H1 (cell line): Measurements from ENCODE around the gene ARF3. TPM values are rescaled to one million over a fixed set of nuclear protein-coding genes. Genes with fewer than 3 reads are reported as not detected.

Experiments
- CTCF ChIA-PET: fragments of 300-600 bp; sonication (Branson Sonifier 250); formaldehyde crosslinking; loops from one replicate; lab custom pipeline; 2021; ENCODE audit not compliant: partially characterized antibody; lab: Charles Lee
- POLR2A ChIA-PET: fragments of 300-600 bp; sonication (Branson Sonifier 250); formaldehyde crosslinking; loops from one replicate; lab custom pipeline; 2021; ENCODE audit warnings: inconsistent platforms; ENCODE audit not compliant: partially characterized antibody; lab: Charles Lee
- DNase-seq, 2 experiments: peaks; one replicate each; pipeline versions ENCODE4 v3.0.0 to v3.0.0-alpha.2; 2010 to 2022; ENCODE audit warnings: low spot score in 2 of 2, low read depth in 1 of 2, mixed read lengths in 1 of 2
- FAIRE-seq: peaks from 2 replicates; lab custom pipeline; 2011; peaks lifted over from hg19 to GRCh38; lab: Jason Lieb, UNC
- H2AFZ ChIP-seq: 2 replicates; pipeline ENCODE4 v1.8.1; 2012; ENCODE audit warnings: low read length, inconsistent platforms
- H2AK5ac ChIP-seq: 2 replicates; pipeline ENCODE4 v1.6.1; 2013; ENCODE audit warnings: low read depth, low read length
- H2BK120ac ChIP-seq: replicated peaks from 2 replicates; pipeline ENCODE3; 2013; ENCODE audit warnings: low read depth, low read length, inconsistent platforms
- H2BK12ac ChIP-seq: 2 replicates; pipeline ENCODE4 v1.6.1; 2013; ENCODE audit warnings: low read depth, low read length
- H2BK15ac ChIP-seq: 2 replicates; pipeline ENCODE4 v1.6.1; 2013; ENCODE audit warnings: low read length
- H2BK20ac ChIP-seq: 2 replicates; pipeline ENCODE4 v1.6.1; 2013; ENCODE audit warnings: low read length
- H2BK5ac ChIP-seq: 2 replicates; pipeline ENCODE4 v1.6.1; 2013; ENCODE audit warnings: low read depth, low read length
- H3K14ac ChIP-seq: 2 replicates; pipeline ENCODE4 v1.6.1; 2013; ENCODE audit warnings: inconsistent platforms; ENCODE audit not compliant: insufficient read length
- H3K18ac ChIP-seq: 2 replicates; pipeline ENCODE4 v1.6.1; 2013; ENCODE audit warnings: low read length; ENCODE audit errors: extremely low read depth
- H3K23ac ChIP-seq: 2 replicates; pipeline ENCODE4 v1.6.1; 2013; ENCODE audit warnings: inconsistent platforms; ENCODE audit not compliant: insufficient read length
- H3K23me2 ChIP-seq: 2 replicates; pipeline ENCODE4 v1.6.1; 2013; ENCODE audit warnings: low read depth, low read length
- H3K27ac ChIP-seq: 2 replicates; pipeline ENCODE4 v1.6.1; 2011; ENCODE audit warnings: low read depth, low read length, inconsistent platforms
- H3K27me3 ChIP-seq, 4 experiments: replicated peaks in 1 of 4; 1 replicate in 1 of 4; 2 replicates in 3 of 4; pipeline versions ENCODE4 v1.6.1 to v1.8.1; 2011 to 2013; ENCODE audit warnings: low read length in 3 of 4, mild to moderate bottlenecking in 3 of 4, inconsistent platforms in 2 of 4, mixed read lengths in 2 of 4, moderate library complexity in 1 of 4; ENCODE audit not compliant: control insufficient read depth in 3 of 4, insufficient read depth in 3 of 4; ENCODE audit errors: extremely low read depth in 1 of 4
- H3K36me3 ChIP-seq, 4 experiments: 2 replicates each; pipeline versions ENCODE4 v1.6.1 to v1.8.1; 2011 to 2013; ENCODE audit warnings: mild to moderate bottlenecking in 4 of 4, low read length in 3 of 4, moderate library complexity in 2 of 4, control low read depth in 1 of 4, inconsistent platforms in 1 of 4; ENCODE audit not compliant: insufficient read depth in 4 of 4, control insufficient read depth in 2 of 4
- H3K4ac ChIP-seq: replicated peaks from 2 replicates; pipeline ENCODE3; 2013; ENCODE audit warnings: low read length, low read depth, mixed read lengths, inconsistent platforms; ENCODE audit not compliant: insufficient read length
- H3K4me1 ChIP-seq, 4 experiments: replicated peaks in 1 of 4; 1 replicate in 1 of 4; 2 replicates in 3 of 4; pipeline versions ENCODE4 v1.6.1 to v1.8.1; 2011 to 2013; ENCODE audit warnings: low read length in 3 of 4, inconsistent platforms in 2 of 4, mixed read lengths in 1 of 4; ENCODE audit not compliant: insufficient read depth in 4 of 4, control insufficient read depth in 3 of 4
- H3K4me2 ChIP-seq, 2 experiments: 2 replicates each; pipeline versions ENCODE4 v1.6.1 to v1.8.1; 2011 to 2013; ENCODE audit warnings: low read depth in 2 of 2, low read length in 2 of 2, control low read depth in 1 of 2, inconsistent platforms in 1 of 2, mild to moderate bottlenecking in 1 of 2; ENCODE audit not compliant: insufficient read depth in 1 of 2
- H3K4me3 ChIP-seq, 4 experiments: fragments of 200-600, 300-600 bp in 1 of 4; sonication (generic), shearing (Covaris generic), sonication (Bioruptor Twin) in 1 of 4; 2 replicates each; pipeline versions ENCODE4 v1.5.1 to v1.8.1; 2011 to 2016; ENCODE audit warnings: low read length in 4 of 4, low read depth in 3 of 4, control low read depth in 2 of 4, inconsistent platforms in 2 of 4, mild to moderate bottlenecking in 2 of 4, mixed read lengths in 1 of 4, moderate library complexity in 1 of 4; ENCODE audit not compliant: insufficient read depth in 2 of 4; ENCODE audit errors: extremely low read depth in 1 of 4
- H3K56ac ChIP-seq: replicated peaks from 2 replicates; pipeline ENCODE3; 2013; ENCODE audit warnings: low read depth, mild to moderate bottlenecking, mixed read lengths, low read length, inconsistent platforms; ENCODE audit not compliant: insufficient read length
- H3K79me1 ChIP-seq: 2 replicates; pipeline ENCODE4 v1.6.1; 2013; ENCODE audit warnings: low read depth, low read length, control low read depth
- H3K79me2 ChIP-seq, 2 experiments: 2 replicates each; pipeline versions ENCODE4 v1.6.1 to v1.8.1; 2012 to 2013; ENCODE audit warnings: low read length in 2 of 2, mild to moderate bottlenecking in 2 of 2, inconsistent platforms in 1 of 2; ENCODE audit not compliant: insufficient read depth in 2 of 2, control insufficient read depth in 1 of 2
- H3K9ac ChIP-seq, 4 experiments: replicated peaks in 1 of 4; 1 replicate in 1 of 4; 2 replicates in 3 of 4; pipeline versions ENCODE4 v1.6.1 to v1.8.1; 2011 to 2013; ENCODE audit warnings: low read depth in 3 of 4, low read length in 3 of 4, control low read depth in 2 of 4, mild to moderate bottlenecking in 2 of 4, moderate library complexity in 2 of 4, inconsistent platforms in 1 of 4; ENCODE audit errors: extremely low read depth in 1 of 4
- H3K9me3 ChIP-seq, 2 experiments: 2 replicates each; pipeline versions ENCODE4 v1.6.1 to v1.8.1; 2012 to 2013; ENCODE audit warnings: mild to moderate bottlenecking in 2 of 2, moderate library complexity in 2 of 2, control low read depth in 1 of 2, inconsistent platforms in 1 of 2, low read depth in 1 of 2, low read length in 1 of 2, mixed read lengths in 1 of 2; ENCODE audit not compliant: insufficient read depth in 2 of 2
- H4K20me1 ChIP-seq, 2 experiments: replicated peaks in 1 of 2; 2 replicates each; pipeline versions ENCODE3 to v1.8.1; 2011 to 2013; ENCODE audit warnings: inconsistent platforms in 2 of 2, low read length in 2 of 2, mild to moderate bottlenecking in 1 of 2; ENCODE audit not compliant: insufficient read depth in 2 of 2, control insufficient read depth in 1 of 2
- H4K5ac ChIP-seq: 2 replicates; pipeline ENCODE4 v1.6.1; 2013; ENCODE audit warnings: low read length, low read depth, mixed read lengths, inconsistent platforms; ENCODE audit not compliant: insufficient read length
- H4K8ac ChIP-seq: 2 replicates; pipeline ENCODE4 v1.8.0; 2013; ENCODE audit warnings: mild to moderate bottlenecking, moderate library complexity, low read length, inconsistent platforms; ENCODE audit not compliant: insufficient read depth; ENCODE audit errors: extremely low read depth
- H4K91ac ChIP-seq: replicated peaks from 2 replicates; pipeline ENCODE3; 2013; ENCODE audit warnings: low read length, mixed read lengths, inconsistent platforms; ENCODE audit not compliant: insufficient read length
- RNF2 ChIP-seq: fragments of 200-900, 300-1000 bp; sonication (generic); IDR thresholded peaks from 2 replicates; pipeline ENCODE4 v1.7.1; 2016; ENCODE audit warnings: borderline replicate concordance, low read depth, mild to moderate bottlenecking, antibody characterized with exemption, low read length; ENCODE audit not compliant: poor library complexity, severe bottlenecking; ENCODE audit errors: missing control alignments
- TBP ChIP-seq: IDR thresholded peaks from 2 replicates; pipeline ENCODE4 v1.6.1; 2011; ENCODE audit warnings: low read depth, low read length, improper control_type of control experiment
- WGBS, 2 experiments: shearing (Covaris generic) in 1 of 2; methylation state at CpG; one replicate each; pipeline versions ENCODE4 v1.1.6 to v1.1.7; 2013 to 2015; ENCODE audit warnings: low lambda C conversion rate in 2 of 2, mixed read lengths in 2 of 2, inconsistent platforms in 1 of 2, low coverage in 1 of 2, missing lambda C conversion rate in 1 of 2; ENCODE audit not compliant: insufficient replicate concordance in 2 of 2, insufficient coverage in 1 of 2, insufficient read length in 1 of 2; ENCODE audit errors: extremely low coverage in 1 of 2, missing lambda C conversion rate in 1 of 2; 5-methylcytosine and 5-hydroxymethylcytosine counted together
- polyA plus RNA-seq, 7 experiments: library from polyadenylated mRNA; depleted of rRNA in 3 of 7; stranded (reverse) in 5 of 7; unstranded in 2 of 7; fragments of >200 nt in 5 of 7; fragments of 200-250 nt in 2 of 7; gene quantifications; 1 replicate in 5 of 7; 2 replicates in 1 of 7; 4 replicates in 1 of 7; pipeline versions ENCODE4 v1.2.1 to v1.2.3, GENCODE V29; 2011 to 2013; ENCODE audit warnings: missing spikeins in 2 of 7, mixed read lengths in 2 of 7
- total RNA-seq: library from RNA; stranded (reverse); fragmentation: NEBNext Ultra II Directional; extraction: Animal tissue kit (Norgen Biotek cat#: 25700); gene quantifications from 2 replicates; pipeline ENCODE4 v1.2.1, GENCODE V29; 2021
- TF ChIP-seq, protein P1 (sequence below): IDR thresholded peaks from 2 replicates; pipeline ENCODE4 v1.6.1; 2011; ENCODE audit warnings: low read depth, mild to moderate bottlenecking, low read length; ENCODE audit not compliant: insufficient read depth

The ARF3 gene
- total and polyA plus RNA-seq, 2 of the 8 experiments (the other 6 are each of a cell fraction or from before 2014, with no cell fraction given): 231 to 250 TPM

DNA sequence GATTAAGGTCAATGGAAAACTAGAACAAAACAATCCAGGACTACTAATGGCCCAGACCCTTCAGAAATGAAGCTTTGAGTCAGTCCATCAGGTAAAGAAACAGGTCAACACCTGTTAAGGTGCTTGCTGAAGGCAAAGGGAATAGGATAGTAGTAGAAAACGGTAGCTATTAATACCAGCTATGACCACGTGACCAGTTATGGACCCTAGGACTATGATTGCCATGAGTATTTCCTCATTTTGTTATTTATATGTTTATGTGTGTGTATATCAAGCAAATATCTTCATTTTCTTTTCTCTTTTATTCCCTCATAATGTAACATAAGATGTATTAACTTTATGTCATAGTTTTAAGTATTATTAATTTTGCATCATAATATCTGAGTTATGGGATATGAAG is 57.6 kb downstream of the ARF3 start:
- Histone ChIP-seq H3K18ac (no peak overlapping the region), H3K4me3 (no peak overlapping the region), H3K36me3 (no peaks in the 10 kb centered on the region), H4K5ac (no peak overlapping the region), H3K27me3 (no peaks in the 10 kb centered on the region), H2BK120ac (no peak overlapping the region), H4K20me1 (no peaks in the 10 kb centered on the region), H3K9me3 (no peaks in the 10 kb centered on the region), H3K79me2 (no peaks in the 10 kb centered on the region), H3K23ac (no peak overlapping the region), H2BK5ac (no peak overlapping the region), H3K4ac (no peak overlapping the region), H3K27ac (no peak overlapping the region), H2BK20ac (no peak overlapping the region), H2AK5ac (no peak overlapping the region)
- CTCF ChIA-PET: interaction anchor here (0.6 to 6.8 kb wide), 14 partner anchors 11 to 211 kb away, joined by 3 to 79 read pairs (median 3); partner anchors contain the start of gene DDX23
- POLR2A ChIA-PET: interaction anchor here (0.6 to 3.3 kb wide), 6 partner anchors 14 to 197 kb away, joined by 3 to 15 read pairs (median 3); partner anchors contain the start of genes FKBP11 and RND1
- DNase-seq: no peak
- TF ChIP-seq TBP (no peak), RNF2 (no peak)
- TF ChIP-seq, protein P1, sequence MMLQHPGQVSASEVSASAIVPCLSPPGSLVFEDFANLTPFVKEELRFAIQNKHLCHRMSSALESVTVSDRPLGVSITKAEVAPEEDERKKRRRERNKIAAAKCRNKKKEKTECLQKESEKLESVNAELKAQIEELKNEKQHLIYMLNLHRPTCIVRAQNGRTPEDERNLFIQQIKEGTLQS: no peak
- TF ChIP-seq, all 59 proteins: peak for 0
- no peak overlapping the region for H3K56ac ChIP-seq
- no peaks in the 10 kb centered on the region; the same call in 1 of the 2 replicates for H3K23me2 ChIP-seq
- no peaks in the 10 kb centered on the region for H3K79me1 ChIP-seq
- H2AFZ ChIP-seq: no peak overlapping the region
- no peak overlapping the region for H3K14ac ChIP-seq
- no peak overlapping the region for H3K9ac ChIP-seq
- H3K4me2 ChIP-seq: no peak overlapping the region
- H3K4me1 ChIP-seq: 0 out of 7 replicates have a peak, but pooled peaks cover 0 to 2% (median 0%) of the 10 kb centered on the region in 4 experiments
- no peak overlapping the region for H2BK15ac ChIP-seq
- no peak overlapping the region for H2BK12ac ChIP-seq
- H4K91ac ChIP-seq: no peak overlapping the region
- H4K8ac ChIP-seq: no peak overlapping the region
- 77% methylated on average over 2 of the region's 2 CpGs; no CpG with 5 or more reads in 1 of the 2 experiments for WGBS, 2 experiments
- no peak for FAIRE-seq
